ENCODE results near the gene MRM3. TPM values are rescaled to one million over a fixed set of nuclear protein-coding genes. Genes with fewer than 3 reads are reported as not detected.
"Not testable (repeated sequence)": the region's sequence is repeated elsewhere in the genome, so short reads cannot be mapped to it uniquely, and the experiment has no call there.

The MRM3 gene
- total RNA-seq, 1 donor from 2014 or later: 18.8 TPM

GRCh38 chr17:824378-824777 lies 42.2 kb downstream of the MRM3 start:
- no peak for DNase-seq (ENCODE audit: low read depth)

GRCh38 chr17:825216-825615 lies 43.1 kb downstream of the MRM3 start:
- no peak for DNase-seq (ENCODE audit: low read depth)

GRCh38 chr17:826778-827177 lies 44.6 kb downstream of the MRM3 start:
- no peak for DNase-seq (ENCODE audit: low read depth)

DNA sequence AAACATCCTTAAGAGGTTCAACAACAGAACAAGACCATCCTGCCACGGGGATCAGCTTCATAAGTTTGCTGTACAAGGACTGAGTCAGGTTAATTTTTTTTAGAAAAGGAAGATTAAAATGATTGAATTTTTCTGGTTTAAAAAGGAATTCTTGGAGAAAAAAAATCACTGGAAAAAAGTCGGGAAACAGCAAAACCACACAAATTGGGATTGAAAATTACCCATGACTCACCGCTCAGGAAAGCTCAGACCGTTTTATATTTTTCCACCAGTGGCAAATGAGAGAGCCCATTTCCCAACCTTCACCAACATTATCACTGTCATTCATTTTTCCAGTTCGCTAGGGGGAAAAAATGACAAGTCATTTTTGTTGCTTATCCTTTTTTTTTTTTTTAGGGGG lies 46.6 kb downstream of the MRM3 start:
- DNase-seq (ENCODE audit: low read depth): no peak

- DNase-seq (ENCODE audit: low read depth): not testable (repeated sequence)
Measured at GRCh38 chr17:829614-830013, 47.5 kb downstream of the MRM3 start.

DNA sequence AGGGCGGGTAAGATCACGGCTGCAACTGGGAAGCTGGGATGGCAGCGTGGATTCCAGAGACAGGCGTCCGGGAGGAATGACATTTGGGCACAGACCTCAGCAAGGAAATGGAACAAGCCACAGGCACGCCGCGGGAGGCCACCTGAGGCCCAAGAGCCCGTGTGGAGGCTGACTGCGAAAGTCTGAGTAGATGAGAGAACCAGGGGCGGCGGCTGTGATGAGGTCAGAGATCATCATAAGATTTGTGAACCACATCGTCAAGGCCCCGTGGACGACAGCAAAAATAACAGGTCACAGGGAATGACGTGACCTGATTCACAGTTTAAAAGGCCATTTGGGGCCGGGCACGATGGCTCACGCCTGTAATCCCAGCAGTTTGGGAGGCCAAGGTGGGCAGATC lies 48.2 kb downstream of the MRM3 start:
- no peak for DNase-seq (ENCODE audit: low read depth)

GRCh38 chr17:830950-831349 lies 48.8 kb downstream of the MRM3 start:
- no peak for DNase-seq (ENCODE audit: low read depth)

DNA sequence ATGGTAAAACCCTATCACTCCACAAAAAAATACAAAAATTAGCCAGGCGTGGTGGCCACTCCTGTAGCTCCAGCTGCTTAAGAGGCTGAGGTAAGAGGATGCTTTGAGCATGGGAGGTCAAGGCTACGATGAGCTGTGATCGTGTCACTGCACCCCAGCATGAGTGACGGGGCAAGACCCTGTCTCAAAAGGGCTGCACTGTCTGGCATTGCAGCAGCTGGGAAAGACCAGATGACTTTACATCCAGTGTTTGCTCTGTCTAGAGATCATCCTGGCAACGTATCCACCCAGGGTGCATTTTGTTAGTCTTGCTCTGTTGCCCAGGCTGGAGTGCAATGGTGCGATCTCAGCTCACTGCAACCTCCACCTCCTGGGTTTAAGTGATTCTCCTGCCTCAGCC lies 52.0 kb downstream of the MRM3 start:
- DNase-seq (ENCODE audit: low read depth): no peak

DNA sequence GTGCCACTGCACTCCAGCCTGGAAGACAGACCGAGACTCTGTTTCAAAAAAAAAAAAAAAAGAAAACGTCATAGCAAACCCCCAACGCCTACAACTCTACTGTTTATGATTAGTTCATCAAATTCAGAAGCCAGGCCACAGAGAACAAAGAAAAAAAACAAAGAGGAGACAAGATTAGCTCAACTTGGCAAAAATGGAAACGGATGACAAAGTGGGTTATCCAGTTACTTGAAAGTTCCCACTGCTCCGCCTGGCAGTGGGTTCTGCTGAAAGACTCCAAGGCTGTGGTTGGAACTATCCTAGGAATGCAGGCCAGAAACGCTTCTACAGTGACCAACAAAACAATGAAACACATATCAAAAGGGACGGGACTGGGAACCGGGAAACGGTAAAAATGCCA lies 53.1 kb downstream of the MRM3 start:
- DNase-seq (ENCODE audit: low read depth): peak; percentile 93

DNA sequence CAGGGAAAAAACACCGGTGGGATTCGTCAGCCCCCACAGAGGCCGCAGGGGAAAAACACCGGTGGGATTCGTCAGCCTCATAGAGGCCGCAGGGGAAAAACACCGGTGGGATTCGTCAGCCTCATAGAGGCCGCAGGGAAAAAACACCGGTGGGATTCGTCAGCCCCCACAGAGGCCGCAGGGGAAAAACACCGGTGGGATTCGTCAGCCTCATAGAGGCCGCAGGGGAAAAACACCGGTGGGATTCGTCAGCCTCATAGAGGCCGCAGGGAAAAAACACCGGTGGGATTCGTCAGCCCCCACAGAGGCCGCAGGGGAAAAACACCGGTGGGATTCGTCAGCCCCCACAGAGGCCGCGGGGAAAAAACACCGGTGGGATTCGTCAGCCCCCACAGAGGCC lies 53.6 kb downstream of the MRM3 start:
- not testable (repeated sequence) for DNase-seq (ENCODE audit: low read depth)

DNA sequence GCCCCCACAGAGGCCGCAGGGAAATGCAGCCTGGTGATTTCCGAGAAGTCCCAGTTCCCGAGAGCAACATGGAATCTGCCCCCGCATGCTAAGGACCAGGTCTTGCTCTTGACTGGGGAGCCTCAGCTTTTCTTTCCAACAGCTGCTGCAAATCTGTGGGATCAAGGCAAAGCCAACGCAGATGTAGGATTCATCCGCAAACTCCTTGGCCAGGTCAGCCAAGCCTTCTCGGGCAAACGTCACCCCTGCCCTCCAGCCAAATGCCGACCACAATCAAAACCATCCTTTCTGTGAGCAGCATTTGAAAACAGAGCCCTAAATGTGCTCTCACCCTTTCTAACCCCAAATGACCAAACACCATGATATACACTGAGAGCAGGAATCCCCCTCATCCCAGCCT lies 54.0 kb downstream of the MRM3 start:
- DNase-seq (ENCODE audit: low read depth): no peak

DNA sequence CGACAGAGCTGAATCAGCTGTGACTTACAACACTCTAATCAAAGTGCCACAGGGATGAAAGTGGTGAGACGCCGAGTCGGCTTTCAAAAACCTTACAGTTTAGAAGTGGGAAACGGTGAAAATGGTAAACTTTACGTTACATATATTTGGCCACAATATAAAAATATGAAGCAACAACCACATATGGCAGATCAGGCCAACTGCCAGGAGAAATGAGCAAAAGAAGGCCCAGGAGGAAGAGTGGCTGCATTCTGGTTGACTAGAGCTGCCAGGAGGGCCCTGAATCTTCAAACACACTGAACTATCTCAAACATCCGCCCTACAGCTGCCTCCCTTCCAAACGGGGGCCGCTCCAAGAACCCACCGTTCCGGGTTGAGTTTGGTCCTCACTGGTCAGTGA lies 56.3 kb downstream of the MRM3 start:
- no peak for DNase-seq (ENCODE audit: low read depth)

DNA sequence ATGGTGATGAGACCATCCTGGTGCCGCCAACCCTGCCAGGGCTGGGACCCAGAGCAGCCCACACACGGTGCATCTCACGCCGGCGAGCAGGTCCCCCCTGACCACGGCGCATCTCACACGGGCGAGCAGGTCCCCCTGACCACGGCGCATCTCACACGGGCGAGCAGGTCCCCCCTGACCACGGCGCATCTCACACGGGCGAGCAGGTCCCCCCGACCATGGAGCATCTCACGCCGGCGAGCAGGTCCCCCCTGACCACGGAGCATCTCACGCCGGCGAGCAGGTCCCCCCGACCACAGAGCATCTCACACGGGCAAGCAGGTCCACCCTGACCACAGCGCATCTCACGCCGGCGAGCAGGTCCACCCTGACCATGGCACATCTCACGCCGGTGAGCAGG lies 59.2 kb downstream of the MRM3 start:
- no peak for DNase-seq (ENCODE audit: low read depth)

Other genes starting within 250 kb of the MRM3 start
- 14.8 and 35.5 TPM in 2 replicates for gene VPS53, start 67.5 kb upstream of the MRM3 start, total RNA-seq
- gene TLCD3A, start 49.8 kb upstream of the MRM3 start, total RNA-seq: 21.6 and 26.0 TPM in 2 replicates
- gene GEMIN4, start 30.1 kb upstream of the MRM3 start, total RNA-seq: 8.7 and 15.2 TPM in 2 replicates
- 107 and 133 TPM in 2 replicates for gene GLOD4, start 73 bp upstream of the MRM3 start, total RNA-seq
- gene NXN, start 197.4 kb downstream of the MRM3 start, total RNA-seq: 25.5 and 57.7 TPM in 2 replicates
- gene TIMM22, start 214.8 kb downstream of the MRM3 start, total RNA-seq: 18.0 and 21.4 TPM in 2 replicates